B cell (primary cell): ENCODE measurements around the gene PCYOX1L. TPM values are rescaled to one million over a fixed set of nuclear protein-coding genes. Genes with fewer than 3 reads are reported as not detected.

ENCODE experiments used
- ATAC-seq: fragments of 200-7000 bp; cut with Tn5 transposase; one replicate; pipeline ENCODE4 v1.10.0; 2021; ENCODE audit warnings: low read depth, mild to moderate bottlenecking, moderate number of reproducible peaks, moderate library complexity
- CTCF ChIA-PET: fragments of 350-600 bp; sonication (Branson Sonifier 250); formaldehyde crosslinking; loops from one replicate; lab custom pipeline; 2021; ENCODE audit warnings: antibody characterized with exemption, inconsistent platforms; lab: Charles Lee
- POLR2A ChIA-PET: fragments of 350-600 bp; sonication (Branson Sonifier 250); formaldehyde crosslinking; loops from one replicate; lab custom pipeline; 2021; ENCODE audit warnings: antibody characterized with exemption; lab: Charles Lee
- DNase-seq: peaks from one replicate; pipeline ENCODE4 v3.0.0; 2013
- H2AFZ ChIP-seq: 2 replicates; pipeline ENCODE4 v1.6.1; 2012; ENCODE audit warnings: mild to moderate bottlenecking, low read depth, low read length; ENCODE audit not compliant: insufficient read depth, poor library complexity, severe bottlenecking
- H3K27ac ChIP-seq, 2 donors: 1 replicate in 1 of 2; 2 replicates in 1 of 2; pipeline ENCODE4 v1.5.1; 2012 to 2013; ENCODE audit warnings: low read length in 2 of 2, mild to moderate bottlenecking in 2 of 2, moderate library complexity in 1 of 2
- H3K27me3 ChIP-seq, 4 experiments: fragments of 200-600 bp in 1 of 4; sonication (generic) in 1 of 4; replicated peaks in 1 of 4; 1 replicate in 2 of 4; 2 replicates in 2 of 4; pipeline versions ENCODE4 v1.6.1 to v1.7.0; 2013 to 2016; ENCODE audit warnings: low read length in 3 of 4, mild to moderate bottlenecking in 2 of 4, mixed read lengths in 1 of 4, moderate library complexity in 1 of 4; ENCODE audit not compliant: insufficient read depth in 4 of 4, control insufficient read depth in 3 of 4; ENCODE audit errors: control extremely low read depth in 1 of 4
- H3K36me3 ChIP-seq, 2 experiments: replicated peaks in 1 of 2; 1 replicate in 1 of 2; 2 replicates in 1 of 2; pipeline versions ENCODE4 v1.6.1 to v1.7.1; 2013; ENCODE audit warnings: low read length in 1 of 2; ENCODE audit not compliant: insufficient read depth in 2 of 2, control insufficient read depth in 1 of 2; ENCODE audit errors: control extremely low read depth in 1 of 2, extremely low read depth in 1 of 2
- H3K4me1 ChIP-seq, 2 donors: fragments of 200-600 bp in 1 of 2; sonication (generic) in 1 of 2; 1 replicate in 1 of 2; 2 replicates in 1 of 2; pipeline versions ENCODE4 v1.5.1 to v1.6.1; 2013 to 2017; ENCODE audit warnings: low read length in 2 of 2; ENCODE audit not compliant: control insufficient read depth in 2 of 2, insufficient read depth in 2 of 2
- H3K4me2 ChIP-seq: replicated peaks from 2 replicates; pipeline ENCODE3; 2012; ENCODE audit warnings: mild to moderate bottlenecking, low read depth, low read length; ENCODE audit not compliant: poor library complexity, severe bottlenecking
- H3K4me3 ChIP-seq, 5 experiments: fragments of 200-600 bp in 1 of 5; sonication (generic) in 1 of 5; 1 replicate in 3 of 5; 2 replicates in 2 of 5; pipeline versions ENCODE4 v1.5.1 to v1.7.0; 2011 to 2016; ENCODE audit warnings: low read length in 4 of 5, mild to moderate bottlenecking in 4 of 5, low read depth in 2 of 5, control low read depth in 1 of 5, moderate library complexity in 1 of 5; ENCODE audit not compliant: insufficient read depth in 1 of 5; ENCODE audit errors: control extremely low read depth in 1 of 5, extremely low read depth in 1 of 5
- H3K79me2 ChIP-seq: fragments of 200-600 bp; sonication (generic); one replicate; pipeline ENCODE4 v1.6.0; 2016; ENCODE audit warnings: low read length; ENCODE audit not compliant: control insufficient read depth, insufficient read depth
- H3K9ac ChIP-seq: fragments of 200-600 bp; sonication (generic); 2 replicates; pipeline ENCODE4 v1.6.1; 2017; ENCODE audit warnings: mild to moderate bottlenecking, low read length, moderate library complexity
- H3K9me3 ChIP-seq, 3 donors: one replicate each; pipeline versions ENCODE4 v1.6.1 to v1.7.1; 2013; ENCODE audit warnings: low read length in 2 of 3; ENCODE audit not compliant: control insufficient read depth in 2 of 3, insufficient read depth in 1 of 3; ENCODE audit errors: control extremely low read depth in 1 of 3
- H4K20me1 ChIP-seq: 2 replicates; pipeline ENCODE4 v1.6.0; 2012; ENCODE audit warnings: mild to moderate bottlenecking, low read length; ENCODE audit not compliant: insufficient read depth, control insufficient read depth, poor library complexity, severe bottlenecking
- H3K27ac Mint-ChIP-seq: one replicate; pipeline ENCODE4 v1.8.0; 2021; ENCODE audit warnings: mixed read lengths
- H3K27me3 Mint-ChIP-seq: one replicate; pipeline ENCODE4 v1.8.0; 2021; ENCODE audit warnings: mixed read lengths
- H3K4me1 Mint-ChIP-seq: one replicate; pipeline ENCODE4 v1.8.0; 2021; ENCODE audit warnings: mixed read lengths
- H3K4me3 Mint-ChIP-seq: one replicate; pipeline ENCODE4 v1.8.0; 2021; ENCODE audit warnings: mixed read lengths
- H3K9me3 Mint-ChIP-seq: one replicate; pipeline ENCODE4 v1.8.0; 2022; ENCODE audit warnings: mixed read lengths; ENCODE audit not compliant: insufficient read depth
- CTCF ChIP-seq: fragments of 200-600 bp; IDR thresholded peaks from one replicate; pipeline ENCODE4 v1.8.0; 2022; ENCODE audit warnings: antibody characterized with exemption, mild to moderate bottlenecking
- EZH2 ChIP-seq: IDR thresholded peaks from 2 replicates; pipeline ENCODE4 v1.6.1; 2012; ENCODE audit warnings: borderline replicate concordance, low read depth, mild to moderate bottlenecking, moderate library complexity, low read length; ENCODE audit not compliant: insufficient read depth, poor library complexity, severe bottlenecking
- WGBS: methylation state at CpG from one replicate; pipeline ENCODE4 v1.1.5; 2013; ENCODE audit warnings: missing lambda C conversion rate; ENCODE audit not compliant: insufficient coverage; 5-methylcytosine and 5-hydroxymethylcytosine counted together
- intact Hi-C: fragments of 100-400 bp; cut with micrococcal nuclease; formaldehyde crosslinking; loops from one replicate; pipeline ENCODE4 v1.10.0; 2022
- polyA plus RNA-seq: library from polyadenylated mRNA; depleted of rRNA; stranded (reverse); fragments of >200 nt; gene quantifications from 2 replicates; pipeline ENCODE4 v1.2.3, GENCODE V29; 2012
- total RNA-seq, 2 donors: library from RNA; stranded (reverse); fragments of 120-200 nt in 1 of 2; gene quantifications; 1 replicate in 1 of 2; 2 replicates in 1 of 2; pipeline versions ENCODE4 v1.2.3 to v1.2.4, GENCODE V29; 2013 to 2022

Gene PCYOX1L
- total and polyA plus RNA-seq, 2 donors (not counting 1 experiment from before 2014, with no cell fraction given) = 11.7 to 19.4 TPM

- H3K4me1 Mint-ChIP-seq = no peaks in the 10 kb centered on the region
- intact Hi-C loops = no loop called here
- no peak for ATAC-seq
- Histone ChIP-seq H3K9ac (no peak overlapping the region), H3K4me3 (no peak overlapping the region), H3K4me1 (no peaks in the 10 kb centered on the region), H4K20me1 (no peaks in the 10 kb centered on the region), H3K4me2 (no peak overlapping the region), H3K27ac (no peak overlapping the region), H3K36me3 (no peaks in the 10 kb centered on the region), H3K9me3 (peaks cover 0 to 4% (median 0%) of the 10 kb centered on the region in 3 donors), H3K27me3 (no peaks in the 10 kb centered on the region), H3K79me2 (no peaks in the 10 kb centered on the region), H2AFZ (no peak overlapping the region)
- ChIA-PET POLR2A (interaction anchor here (0.6 kb wide), 1 partner anchor 28 kb away, joined by 4 read pairs; no protein-coding TSS in a partner anchor), CTCF (interaction anchor here (1.0 to 8.1 kb wide), 2 partner anchors 46 to 241 kb away, joined by 4 to 134 read pairs; no protein-coding TSS in a partner anchor)
- H3K9me3 Mint-ChIP-seq = no peaks in the 10 kb centered on the region
- 100% methylated on average over 2 of the region's 2 CpGs for WGBS
- no peak overlapping the region for H3K27ac Mint-ChIP-seq
- no peaks in the 10 kb centered on the region for H3K27me3 Mint-ChIP-seq
- DNase-seq = no peak
- TF ChIP-seq CTCF (no peak), EZH2 (no peak)
- no peak overlapping the region for H3K4me3 Mint-ChIP-seq
Observed at GRCh38 chr5:149324641-149325040, 33.2 kb upstream of the PCYOX1L start.

- CTCF ChIA-PET = interaction anchor here (1.2 kb wide), 1 partner anchor 8 kb away, joined by 3 read pairs; no protein-coding TSS in a partner anchor
- Histone ChIP-seq H3K4me1 (no peaks in the 10 kb centered on the region), H3K4me2 (no peak overlapping the region), H3K36me3 (no peaks in the 10 kb centered on the region), H3K79me2 (no peaks in the 10 kb centered on the region), H4K20me1 (no peaks in the 10 kb centered on the region), H3K27me3 (no peaks in the 10 kb centered on the region), H3K9me3 (peaks cover 0 to 4% (median 0%) of the 10 kb centered on the region in 3 donors), H3K4me3 (no peak overlapping the region), H3K27ac (no peak overlapping the region), H3K9ac (no peak overlapping the region), H2AFZ (no peak overlapping the region)
- no peak for DNase-seq
- H3K27ac Mint-ChIP-seq = no peak overlapping the region
- H3K4me3 Mint-ChIP-seq = no peak overlapping the region
- H3K27me3 Mint-ChIP-seq = no peaks in the 10 kb centered on the region
- intact Hi-C loops = no loop called here
- H3K4me1 Mint-ChIP-seq = no peaks in the 10 kb centered on the region
- TF ChIP-seq CTCF (no peak), EZH2 (no peak)
- POLR2A ChIA-PET = no interaction called here
- H3K9me3 Mint-ChIP-seq = no peaks in the 10 kb centered on the region
- no peak for ATAC-seq
Observed at GRCh38 chr5:149325166-149325735, 32.6 kb upstream of the PCYOX1L start.
